ENCODE results near the gene ADAM8. TPM values are rescaled to one million over a fixed set of nuclear protein-coding genes. Genes with fewer than 3 reads are reported as not detected.

ADAM8 gene
- polyA plus RNA-seq, 1 donor (not counting 4 experiments of a cell fraction or from before 2014, with no cell fraction given), result 42.0 TPM

DNA sequence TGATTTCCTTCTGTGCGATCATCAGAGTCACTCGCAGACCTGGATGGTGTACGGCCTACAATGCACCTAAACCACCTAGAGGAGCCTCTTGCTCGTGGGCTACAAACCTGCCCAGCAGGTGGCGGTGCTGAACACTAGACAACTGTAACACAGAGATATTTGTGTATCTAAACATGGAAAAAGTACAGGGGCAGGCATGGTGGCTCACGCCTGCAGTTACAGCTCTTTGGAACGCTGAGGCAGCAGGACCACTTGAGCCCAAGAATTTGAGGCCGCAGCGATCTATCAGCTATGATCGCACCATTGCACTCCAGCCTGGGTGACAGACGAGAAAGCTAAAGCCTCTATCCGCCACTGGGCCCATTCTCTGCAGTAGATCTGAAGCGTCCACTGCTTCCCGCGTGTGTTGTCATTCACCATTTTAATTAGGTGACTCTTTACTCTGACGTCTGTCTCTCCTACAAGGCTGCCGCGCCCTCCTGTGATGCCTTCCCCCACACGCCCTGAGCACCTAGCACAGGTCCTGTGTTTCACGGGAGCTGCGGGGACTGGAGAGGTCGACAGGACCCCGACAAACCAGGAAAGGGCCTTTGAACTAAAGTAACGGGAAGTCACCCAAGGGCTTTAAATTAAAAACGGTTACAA lies 31.2 kb upstream of the ADAM8 start:
- FAIRE-seq (peak; percentile 83), DNase-seq (ENCODE audit: low read depth, low spot score) (peak; percentile 66)
- Histone ChIP-seq H3K79me2 (ENCODE audit: control insufficient read depth, insufficient read depth, low read length) (peaks cover 53% of the 10 kb centered on the region), H3K4me2 (ENCODE audit: control insufficient read depth, extremely low read depth, insufficient read depth, low read depth, low read length) (peak overlapping the region; percentile 86), H3K27me3 (ENCODE audit: control insufficient read depth, extremely low read depth, insufficient read depth, low read length) (no peaks in the 10 kb centered on the region), H3K9me3 (ENCODE audit: control insufficient read depth, low read depth, low read length) (no peaks in the 10 kb centered on the region), H4K20me1 (ENCODE audit: control insufficient read depth, extremely low read depth, insufficient read depth, low read length) (peaks cover 3% of the 10 kb centered on the region), H3K4me3 (ENCODE audit: control insufficient read depth in 2 of 3, extremely low read depth in 1 of 3, insufficient read depth in 2 of 3, low read depth in 1 of 3, low read length in 3 of 3) (peak overlapping the region; percentile 92 to 98 (median 97)), H3K36me3 (ENCODE audit: control insufficient read depth in 2 of 2, extremely low read depth in 1 of 2, insufficient read depth in 2 of 2, low read length in 2 of 2) (peaks cover 15 to 17% of the 10 kb centered on the region in 2 experiments), H2AFZ (ENCODE audit: control insufficient read depth, low read length) (peak overlapping the region; percentile 38), H3K4me1 (ENCODE audit: control insufficient read depth, extremely low read depth, insufficient read depth, low read length) (peaks cover 9% of the 10 kb centered on the region), H3K9ac (ENCODE audit: control insufficient read depth, extremely low read depth, insufficient read depth, low read length) (peak overlapping the region; percentile 99), H3K27ac (ENCODE audit: control insufficient read depth, insufficient read depth, low read length) (peak overlapping the region; percentile 98), H3K9me1 (ENCODE audit: control insufficient read depth, extremely low read depth, insufficient read depth, low read length) (peaks cover 2% of the 10 kb centered on the region)
- dilution Hi-C loops (cut with MboI; ENCODE audit: extremely low pct_ligation_motif_present, low sequenced_read_pairs), result no loop called here
- TF ChIP-seq, protein P1, sequence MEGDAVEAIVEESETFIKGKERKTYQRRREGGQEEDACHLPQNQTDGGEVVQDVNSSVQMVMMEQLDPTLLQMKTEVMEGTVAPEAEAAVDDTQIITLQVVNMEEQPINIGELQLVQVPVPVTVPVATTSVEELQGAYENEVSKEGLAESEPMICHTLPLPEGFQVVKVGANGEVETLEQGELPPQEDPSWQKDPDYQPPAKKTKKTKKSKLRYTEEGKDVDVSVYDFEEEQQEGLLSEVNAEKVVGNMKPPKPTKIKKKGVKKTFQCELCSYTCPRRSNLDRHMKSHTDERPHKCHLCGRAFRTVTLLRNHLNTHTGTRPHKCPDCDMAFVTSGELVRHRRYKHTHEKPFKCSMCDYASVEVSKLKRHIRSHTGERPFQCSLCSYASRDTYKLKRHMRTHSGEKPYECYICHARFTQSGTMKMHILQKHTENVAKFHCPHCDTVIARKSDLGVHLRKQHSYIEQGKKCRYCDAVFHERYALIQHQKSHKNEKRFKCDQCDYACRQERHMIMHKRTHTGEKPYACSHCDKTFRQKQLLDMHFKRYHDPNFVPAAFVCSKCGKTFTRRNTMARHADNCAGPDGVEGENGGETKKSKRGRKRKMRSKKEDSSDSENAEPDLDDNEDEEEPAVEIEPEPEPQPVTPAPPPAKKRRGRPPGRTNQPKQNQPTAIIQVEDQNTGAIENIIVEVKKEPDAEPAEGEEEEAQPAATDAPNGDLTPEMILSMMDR (optimal IDR thresholded peaks at IDR 0.05 in 1 of 3, IDR thresholded peaks at IDR 0.05 in 1 of 3, conservative IDR thresholded peaks at IDR 0.05 in 1 of 3; ENCODE audit: extremely low read depth in 1 of 3, insufficient read depth in 2 of 3, low read length in 3 of 3), result peak; percentile 80 to 96 (median 90)
- TF ChIP-seq EZH2 (IDR thresholded peaks at IDR 0.05; ENCODE audit: low read length), result no peak

DNA sequence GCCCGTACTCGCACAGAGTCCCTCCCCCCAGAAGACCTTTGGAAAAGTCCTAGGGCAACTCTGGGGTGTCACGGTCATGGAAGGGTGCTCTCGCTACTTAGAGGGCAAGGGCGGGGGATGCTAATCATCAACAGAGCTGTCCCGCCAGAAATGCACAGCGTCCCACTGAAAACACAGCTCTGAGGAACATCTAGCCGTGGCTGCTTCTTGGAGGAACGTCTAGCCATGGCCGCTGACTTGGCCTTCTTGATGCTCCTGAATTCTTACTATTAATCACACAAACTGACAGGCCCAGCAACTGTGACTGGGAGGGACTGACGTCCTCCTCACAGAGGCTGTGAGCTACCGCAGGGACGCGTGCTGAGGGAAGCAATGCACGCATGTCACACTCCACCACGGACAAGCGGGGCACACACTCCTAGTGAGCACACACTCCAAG lies 30.3 kb upstream of the ADAM8 start:
- peaks cover 3% of the 10 kb centered on the region for H4K20me1 ChIP-seq (ENCODE audit: control insufficient read depth, extremely low read depth, insufficient read depth, low read length)
- TF ChIP-seq, protein P1 (optimal IDR thresholded peaks at IDR 0.05 in 1 of 3, IDR thresholded peaks at IDR 0.05 in 1 of 3, conservative IDR thresholded peaks at IDR 0.05 in 1 of 3; ENCODE audit: extremely low read depth in 1 of 3, insufficient read depth in 2 of 3, low read length in 3 of 3), result no peak
- TF ChIP-seq EZH2 (IDR thresholded peaks at IDR 0.05; ENCODE audit: low read length), result no peak
- no peaks in the 10 kb centered on the region for H3K9me3 ChIP-seq (ENCODE audit: control insufficient read depth, low read depth, low read length)
- H3K27ac ChIP-seq (ENCODE audit: control insufficient read depth, insufficient read depth, low read length), result peak overlapping the region; percentile 98
- H3K36me3 ChIP-seq (ENCODE audit: control insufficient read depth in 2 of 2, extremely low read depth in 1 of 2, insufficient read depth in 2 of 2, low read length in 2 of 2), result peaks cover 11 to 16% of the 10 kb centered on the region in 2 experiments
- peaks cover 9% of the 10 kb centered on the region for H3K4me1 ChIP-seq (ENCODE audit: control insufficient read depth, extremely low read depth, insufficient read depth, low read length)
- FAIRE-seq, result no peak
- H3K27me3 ChIP-seq (ENCODE audit: control insufficient read depth, extremely low read depth, insufficient read depth, low read length), result no peaks in the 10 kb centered on the region
- peak overlapping the region; percentile 99 for H3K9ac ChIP-seq (ENCODE audit: control insufficient read depth, extremely low read depth, insufficient read depth, low read length)
- dilution Hi-C loops (cut with MboI; ENCODE audit: extremely low pct_ligation_motif_present, low sequenced_read_pairs), result no loop called here
- H3K79me2 ChIP-seq (ENCODE audit: control insufficient read depth, insufficient read depth, low read length), result peaks cover 58% of the 10 kb centered on the region
- H3K9me1 ChIP-seq (ENCODE audit: control insufficient read depth, extremely low read depth, insufficient read depth, low read length), result peaks cover 2% of the 10 kb centered on the region
- H3K4me2 ChIP-seq (ENCODE audit: control insufficient read depth, extremely low read depth, insufficient read depth, low read depth, low read length), result peak overlapping the region; percentile 86
- no peak for DNase-seq (ENCODE audit: low read depth, low spot score)
- H2AFZ ChIP-seq (ENCODE audit: control insufficient read depth, low read length), result no peak overlapping the region
- H3K4me3 ChIP-seq (ENCODE audit: control insufficient read depth in 2 of 3, extremely low read depth in 1 of 3, insufficient read depth in 2 of 3, low read depth in 1 of 3, low read length in 3 of 3), result peak overlapping the region in 1 of 3 experiments; percentile 98

Measured in keratinocyte (primary cell).